Trophoblast cell (in vitro differentiated cells and primary cell): Measurements from ENCODE around the gene PIGN.

Experiments
- DNase-seq, 2 donors: peaks; one replicate each; pipeline ENCODE4 v3.0.0-alpha.2; 2016
- H2AFZ ChIP-seq: 2 replicates; pipeline ENCODE4 v1.6.1; 2013; ENCODE audit warnings: low read length, moderate library complexity, mild to moderate bottlenecking; ENCODE audit not compliant: insufficient read depth, poor library complexity
- H2AK5ac ChIP-seq: 2 replicates; pipeline ENCODE4 v1.6.1; 2013; ENCODE audit warnings: mild to moderate bottlenecking, low read length
- H2BK120ac ChIP-seq: 2 replicates; pipeline ENCODE4 v1.6.1; 2013; ENCODE audit warnings: low read length, mild to moderate bottlenecking, moderate library complexity; ENCODE audit not compliant: insufficient read depth, poor library complexity
- H2BK12ac ChIP-seq: 2 replicates; pipeline ENCODE4 v1.6.1; 2013; ENCODE audit warnings: mild to moderate bottlenecking, low read length, moderate library complexity
- H2BK5ac ChIP-seq: 2 replicates; pipeline ENCODE4 v1.6.1; 2013; ENCODE audit warnings: low read length, low read depth, moderate library complexity, mild to moderate bottlenecking; ENCODE audit not compliant: poor library complexity
- H3K14ac ChIP-seq: 2 replicates; pipeline ENCODE4 v1.6.1; 2013; ENCODE audit warnings: mild to moderate bottlenecking, low read length
- H3K18ac ChIP-seq: 2 replicates; pipeline ENCODE4 v1.6.1; 2013; ENCODE audit warnings: mild to moderate bottlenecking, low read length
- H3K23ac ChIP-seq: 2 replicates; pipeline ENCODE4 v1.6.1; 2013; ENCODE audit warnings: low read length
- H3K27ac ChIP-seq: 2 replicates; pipeline ENCODE4 v1.5.1; 2013; ENCODE audit warnings: low read depth, mild to moderate bottlenecking, inconsistent platforms, low read length, moderate library complexity
- H3K27me3 ChIP-seq: 2 replicates; pipeline ENCODE4 v1.6.1; 2013; ENCODE audit warnings: inconsistent platforms, mild to moderate bottlenecking, low read length, moderate library complexity; ENCODE audit not compliant: insufficient read depth
- H3K36me3 ChIP-seq, 2 experiments: 1 replicate in 1 of 2; 2 replicates in 1 of 2; pipeline ENCODE4 v1.6.1; 2013; ENCODE audit warnings: low read length in 2 of 2, mild to moderate bottlenecking in 2 of 2, moderate library complexity in 1 of 2; ENCODE audit not compliant: insufficient read depth in 2 of 2, control insufficient read depth in 1 of 2
- H3K4ac ChIP-seq: 2 replicates; pipeline ENCODE4 v1.6.1; 2013; ENCODE audit warnings: low read depth, mild to moderate bottlenecking, low read length, moderate library complexity
- H3K4me1 ChIP-seq, 2 experiments: 1 replicate in 1 of 2; 2 replicates in 1 of 2; pipeline ENCODE4 v1.6.1; 2013; ENCODE audit warnings: low read length in 2 of 2, mild to moderate bottlenecking in 2 of 2, moderate library complexity in 1 of 2; ENCODE audit not compliant: insufficient read depth in 2 of 2, control insufficient read depth in 1 of 2
- H3K4me2 ChIP-seq: 2 replicates; pipeline ENCODE4 v1.6.1; 2013; ENCODE audit warnings: inconsistent platforms, mild to moderate bottlenecking, low read length, moderate library complexity
- H3K4me3 ChIP-seq: 2 replicates; pipeline ENCODE4 v1.5.1; 2013; ENCODE audit warnings: mild to moderate bottlenecking, low read depth, low read length, inconsistent platforms
- H3K79me1 ChIP-seq: one replicate; pipeline ENCODE4 v1.6.1; 2013; ENCODE audit warnings: low read length
- H3K79me2 ChIP-seq: 2 replicates; pipeline ENCODE4 v1.6.1; 2013; ENCODE audit warnings: low read length, mild to moderate bottlenecking; ENCODE audit not compliant: control insufficient read depth, insufficient read depth, poor library complexity
- H3K9ac ChIP-seq: 2 replicates; pipeline ENCODE4 v1.6.1; 2013; ENCODE audit warnings: mild to moderate bottlenecking, low read length
- H3K9me3 ChIP-seq: 2 replicates; pipeline ENCODE4 v1.6.1; 2013; ENCODE audit warnings: low read depth, mild to moderate bottlenecking, control low read depth, inconsistent platforms, low read length; ENCODE audit not compliant: insufficient read depth
- H4K12ac ChIP-seq: 2 replicates; pipeline ENCODE4 v1.6.1; 2013; ENCODE audit warnings: low read depth, mild to moderate bottlenecking, low read length, moderate library complexity
- H4K8ac ChIP-seq: 2 replicates; pipeline ENCODE4 v1.6.1; 2013; ENCODE audit warnings: low read depth, mild to moderate bottlenecking, low read length, moderate library complexity
- H4K91ac ChIP-seq: one replicate; pipeline ENCODE4 v1.6.1; 2013; ENCODE audit warnings: low read depth, mild to moderate bottlenecking, low read length, moderate library complexity
- WGBS: extraction: QIAGEN DNeasy Blood & Tissue Kit; methylation state at CpG from one replicate; pipeline ENCODE4 v1.1.7; 2013; ENCODE audit warnings: missing lambda C conversion rate; ENCODE audit not compliant: insufficient read length, insufficient coverage; ENCODE audit errors: extremely low coverage; 5-methylcytosine and 5-hydroxymethylcytosine counted together

The PIGN gene

GRCh38 chr18:62101321-62101721 lies 85.5 kb downstream of the PIGN start:
- Histone ChIP-seq H4K91ac (no peak overlapping the region), H3K14ac (no peak overlapping the region)
- WGBS, result no CpG with 5 or more reads among the region's 1 CpG

GRCh38 chr18:62098960-62099359 lies 87.9 kb downstream of the PIGN start:
- WGBS, result no CpG with 5 or more reads among the region's 4 CpGs
- Histone ChIP-seq H3K23ac (no peak overlapping the region), H3K4me1 (no peaks in the 10 kb centered on the region), H2BK5ac (no peak overlapping the region), H3K79me2 (no peaks in the 10 kb centered on the region), H2BK12ac (no peak overlapping the region), H3K14ac (no peak overlapping the region), H4K12ac (no peak overlapping the region), H3K27me3 (no peaks in the 10 kb centered on the region), H3K4me2 (no peak overlapping the region), H3K4me3 (no peak overlapping the region), H3K9ac (no peak overlapping the region), H4K91ac (no peak overlapping the region), H3K79me1 (no peaks in the 10 kb centered on the region), H3K4ac (no peak overlapping the region), H3K9me3 (no peaks in the 10 kb centered on the region), H3K27ac (no peak overlapping the region), H3K36me3 (peaks cover 1% of the 10 kb centered on the region in 2 experiments), H4K8ac (no peak overlapping the region), H3K18ac (no peak overlapping the region), H2AK5ac (no peak overlapping the region), H2BK120ac (no peak overlapping the region), H2AFZ (no peak overlapping the region)
- no peak for DNase-seq

More at GRCh38 chr18:62101321-62101721, 85.5 kb downstream of the PIGN start:
- Histone ChIP-seq H3K9me3 (no peaks in the 10 kb centered on the region), H2AK5ac (no peak overlapping the region), H2BK12ac (no peak overlapping the region), H2BK120ac (no peak overlapping the region), H2AFZ (no peak overlapping the region), H3K4me3 (no peak overlapping the region), H3K79me2 (no peaks in the 10 kb centered on the region), H3K23ac (no peak overlapping the region), H2BK5ac (no peak overlapping the region), H3K27me3 (no peaks in the 10 kb centered on the region), H3K9ac (no peak overlapping the region), H3K4ac (no peak overlapping the region), H4K12ac (no peak overlapping the region), H4K8ac (no peak overlapping the region), H3K36me3 (peaks cover 1% of the 10 kb centered on the region in 2 experiments), H3K27ac (no peak overlapping the region), H3K4me1 (no peaks in the 10 kb centered on the region), H3K18ac (no peak overlapping the region), H3K4me2 (no peak overlapping the region), H3K79me1 (no peaks in the 10 kb centered on the region)
- peak in 1 of 2 donors; percentile 7 for DNase-seq

DNA sequence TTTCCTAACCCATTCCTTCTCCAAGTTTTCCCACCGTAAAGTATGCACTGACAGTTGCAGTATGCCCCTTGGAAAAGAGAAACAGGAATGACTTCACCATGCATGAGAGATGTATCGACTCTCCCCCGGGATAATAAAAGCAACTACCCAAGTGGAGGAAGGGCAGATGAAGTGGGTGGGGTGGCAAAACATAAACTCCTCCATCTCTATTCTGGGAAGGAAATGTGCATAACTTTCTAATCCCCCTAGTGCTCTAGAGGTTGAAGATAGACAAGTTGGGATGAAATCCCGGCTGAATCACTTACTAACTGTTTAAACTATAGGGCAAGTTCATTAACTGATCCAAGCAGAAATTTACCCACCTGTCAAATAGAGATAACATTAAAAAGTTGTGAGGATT lies 89.2 kb downstream of the PIGN start:
- Histone ChIP-seq H2BK5ac (no peak overlapping the region), H4K12ac (no peak overlapping the region), H2BK12ac (no peak overlapping the region), H3K4ac (no peak overlapping the region), H3K36me3 (peaks cover 1% of the 10 kb centered on the region in 2 experiments), H3K4me1 (no peaks in the 10 kb centered on the region), H3K14ac (no peak overlapping the region), H2AK5ac (no peak overlapping the region), H2BK120ac (no peak overlapping the region), H3K9ac (no peak overlapping the region), H2AFZ (no peak overlapping the region), H3K4me2 (no peak overlapping the region), H3K23ac (no peak overlapping the region), H3K79me1 (no peaks in the 10 kb centered on the region), H3K27me3 (no peaks in the 10 kb centered on the region), H3K4me3 (no peak overlapping the region), H4K91ac (no peak overlapping the region), H3K27ac (no peak overlapping the region), H3K18ac (no peak overlapping the region), H3K79me2 (no peaks in the 10 kb centered on the region), H3K9me3 (no peaks in the 10 kb centered on the region), H4K8ac (no peak overlapping the region)
- no peak for DNase-seq
- no CpG with 5 or more reads among the region's 4 CpGs for WGBS

DNA sequence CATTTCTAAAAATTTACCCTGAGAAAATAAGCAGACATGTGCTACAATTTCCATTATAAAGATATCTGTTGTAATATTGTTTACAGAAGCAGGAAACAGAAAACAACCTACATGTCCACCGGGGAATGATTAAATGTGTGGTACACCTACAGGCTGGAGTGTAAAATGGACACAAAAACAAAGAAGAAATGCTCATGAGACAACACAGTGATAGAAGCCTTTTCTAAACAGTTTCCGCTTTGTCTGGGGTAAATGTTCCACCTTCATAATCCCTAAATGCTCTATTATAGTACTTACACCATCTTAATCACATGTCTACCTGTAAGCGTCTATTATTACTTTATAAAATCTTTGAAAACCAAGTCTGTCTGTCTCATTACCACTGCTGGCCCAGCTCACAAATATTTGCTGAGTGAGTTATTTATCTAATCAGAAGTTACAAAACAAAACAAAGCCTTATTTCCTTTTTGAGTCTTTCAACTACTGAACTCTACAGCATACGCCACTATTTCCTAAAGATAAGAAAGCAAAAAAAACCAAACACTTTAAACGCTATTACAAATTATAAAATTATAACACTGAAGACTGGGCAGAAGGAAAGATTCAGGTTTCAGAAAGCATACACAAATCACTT lies 95.3 kb downstream of the PIGN start:
- Histone ChIP-seq H3K14ac (no peak overlapping the region), H2BK5ac (no peak overlapping the region), H3K27me3 (no peaks in the 10 kb centered on the region), H3K4me3 (no peak overlapping the region), H3K27ac (no peak overlapping the region), H3K4me2 (no peak overlapping the region), H3K18ac (no peak overlapping the region), H2AFZ (no peak overlapping the region), H3K9me3 (no peaks in the 10 kb centered on the region), H3K4me1 (no peaks in the 10 kb centered on the region), H4K91ac (no peak overlapping the region), H3K36me3 (no peaks in the 10 kb centered on the region), H3K23ac (no peak overlapping the region), H3K79me2 (no peaks in the 10 kb centered on the region), H4K12ac (no peak overlapping the region), H2AK5ac (no peak overlapping the region), H3K4ac (no peak overlapping the region), H4K8ac (no peak overlapping the region), H2BK12ac (no peak overlapping the region), H2BK120ac (no peak overlapping the region), H3K9ac (no peak overlapping the region), H3K79me1 (no peaks in the 10 kb centered on the region)
- 100% methylated on average over 2 of the region's 5 CpGs for WGBS
- no peak for DNase-seq
